Heart left ventricle (tissue), 16 donors: ENCODE results near the gene TFAP2C. TPM values are rescaled to one million over a fixed set of nuclear protein-coding genes. Genes with fewer than 3 reads are reported as not detected.

Experiments
- ATAC-seq, 4 donors: fragments of 200-7000 bp; cut with Tn5 transposase; one replicate each; pipeline ENCODE4 v1.9.1; 2020 to 2022; ENCODE audit warnings: moderate library complexity in 4 of 4, mild to moderate bottlenecking in 3 of 4, moderate number of reproducible peaks in 1 of 4
- DNase-seq, 5 donors: peaks; one replicate each; pipeline ENCODE4 v3.0.0-alpha.2; 2020
- H3K27ac ChIP-seq, 12 donors: fragments of 200-600 bp; sonication (generic) in 4 of 12; one replicate each; pipeline versions ENCODE4 v1.5.0 to v1.8.0; 2016 to 2022; ENCODE audit warnings: mild to moderate bottlenecking in 2 of 12
- H3K27me3 ChIP-seq, 9 donors: fragments of 200-600 bp; sonication (generic) in 2 of 9; one replicate each; pipeline versions ENCODE4 v1.5.1 to v1.8.0; 2016 to 2022; ENCODE audit warnings: mild to moderate bottlenecking in 3 of 9
- H3K36me3 ChIP-seq, 9 donors: fragments of 200-600 bp; sonication (generic) in 2 of 9; one replicate each; pipeline versions ENCODE4 v1.5.0 to v1.8.0; 2018 to 2022; ENCODE audit warnings: mild to moderate bottlenecking in 2 of 9
- H3K4me1 ChIP-seq, 12 donors: fragments of 200-600 bp; sonication (generic) in 4 of 12; one replicate each; pipeline versions ENCODE4 v1.5.0 to v1.8.0; 2016 to 2022; ENCODE audit warnings: mild to moderate bottlenecking in 3 of 12
- H3K4me3 ChIP-seq, 12 donors: fragments of 200-600 bp; sonication (generic) in 4 of 12; one replicate each; pipeline versions ENCODE4 v1.5.0 to v1.8.0; 2017 to 2022; ENCODE audit warnings: mild to moderate bottlenecking in 9 of 12, moderate library complexity in 4 of 12
- H3K9me3 ChIP-seq, 12 donors: fragments of 200-600 bp; sonication (generic) in 4 of 12; one replicate each; pipeline versions ENCODE4 v1.5.0 to v1.8.0; 2016 to 2022; ENCODE audit warnings: mild to moderate bottlenecking in 1 of 12
- CTCF ChIP-seq, 12 donors: fragments of 200-600 bp; sonication (generic) in 4 of 12; IDR thresholded peaks; one replicate each; pipeline versions ENCODE4 v1.5.0 to v1.8.0; 2018 to 2022; ENCODE audit warnings: antibody characterized with exemption in 12 of 12, mild to moderate bottlenecking in 5 of 12
- POLR2A ChIP-seq, 2 donors: fragments of 450-650 bp; IDR thresholded peaks; one replicate each; pipeline ENCODE4 v1.6.1; 2017; ENCODE audit warnings: antibody characterized with exemption in 2 of 2, mild to moderate bottlenecking in 2 of 2, moderate library complexity in 2 of 2
- WGBS, 4 donors: extraction: QIAGEN DNeasy Blood & Tissue Kit in 2 of 4; methylation state at CpG; one replicate each; pipeline versions ENCODE4 v1.1.5 to v1.1.7; 2013 to 2018; 5-methylcytosine and 5-hydroxymethylcytosine counted together
- intact Hi-C, 10 donors: fragments of 100-400 bp; cut with DNase I; formaldehyde crosslinking; loops; one replicate each; pipeline versions ENCODE4 v1.11.1 to v1.14.2; 2022
- polyA plus RNA-seq, 2 donors: library from polyadenylated mRNA; stranded (reverse); fragments of 200-250 nt; gene quantifications; one replicate each; pipeline ENCODE4 v1.2.3, GENCODE V29; 2013
- total RNA-seq, 9 donors: library from RNA; depleted of rRNA in 2 of 9; stranded (reverse); fragments of >200 nt in 2 of 9; fragmentation: NEBNext Ultra II Directional in 3 of 9; extraction: Animal tissue kit (Norgen Biotek cat#: 25700) in 3 of 9; gene quantifications; one replicate each; pipeline versions ENCODE4 v1.1.0 to v1.2.4, GENCODE V29; 2016 to 2023
- donor health status: ischemic (EF 13 %, LVEDD 7.1; RV severe dilation, severe dysfunction).
- donor health status: healthy with polysubstance abuse.
- donor health status: DM: no; HTN: yes; CAD: no.
- donor health status: DM: no; HTN: no; CAD: no.
- donor health status: ischemic (EF 25% LVEDD 6.9; RV normal size, moderate dysfunction).
- donor health status: ischemic (EF 25% LVEDD 5.7; RV mildly dilated, moderate dysfunction).
- donor health status: healthy.
- donor health status: DM: yes; HTN: yes; CAD: no.
- donor health status: ischemic (EF 35%, LVEDD 5.7; RV mildly dilated, moderate dysfunction).
- donor health status: nonischemic (EF 11% LVEDD 7.7; RV severe dilation, severe dysfunction).
- donor health status: DM: yes; HTN: yes; CAD: no.
- donor health status: PGD.
- donor health status: ischemic (EF 29% LVEDD 5.4; RV normal size, mild dysfunction).
- donor health status: nonischemic (EF 23%, LVEDD 6.1; RV moderate dilation, normal function).

Gene TFAP2C
- total and polyA plus RNA-seq, 11 donors, result 0.09 to 1.00 (median 0.23) TPM; not detected in 5

- intact Hi-C loops, result no loop called here
- DNase-seq (no peak), ATAC-seq (no peak)
- peak overlapping the region in 1 of 12 donors; percentile 55 for H3K4me3 ChIP-seq
- peaks cover 4 to 62% (median 31%) of the 10 kb centered on the region in 12 donors for H3K4me1 ChIP-seq
- WGBS, 4 donors, result 4 to 9% (median 4%) methylated on average over 33 to 45 of the region's 45 CpGs
- no peaks in the 10 kb centered on the region for H3K36me3 ChIP-seq
- TF ChIP-seq CTCF (IDR thresholded peaks at IDR 0.05) (no peak), POLR2A (IDR thresholded peaks at IDR 0.05) (no peak)
- H3K27me3 ChIP-seq, result peaks cover 65 to 95% (median 88%) of the 10 kb centered on the region in 9 donors
- no peak overlapping the region for H3K27ac ChIP-seq
- no peaks in the 10 kb centered on the region for H3K9me3 ChIP-seq
These were observed 1.7 kb upstream of the TFAP2C start for GRCh38 chr20:56627122-56628014.

- Histone ChIP-seq H3K27me3 (peaks cover 65 to 100% (median 95%) of the 10 kb centered on the region in 9 donors), H3K4me3 (peak overlapping the region in 11 of 12 donors; percentile 24 to 60 (median 46)), H3K36me3 (no peaks in the 10 kb centered on the region), H3K9me3 (no peaks in the 10 kb centered on the region), H3K4me1 (peaks cover 4 to 62% (median 31%) of the 10 kb centered on the region in 12 donors), H3K27ac (no peak overlapping the region)
- WGBS, 4 donors, result 3 to 4% (median 3%) methylated on average over 28 to 48 of the region's 48 CpGs
- ATAC-seq (peak in 2 of 4 donors; percentile 10 to 38), DNase-seq (peak in 1 of 5 donors; percentile 35)
- TF ChIP-seq POLR2A (IDR thresholded peaks at IDR 0.05) (no peak), CTCF (IDR thresholded peaks at IDR 0.05) (no peak)
- intact Hi-C loops, result no loop called here
These were observed 862 bp upstream of the TFAP2C start for GRCh38 chr20:56628015-56628872.

GRCh38 chr20:56629464-56630085, 469 bp downstream of the TFAP2C start:
- peaks cover 4 to 62% (median 31%) of the 10 kb centered on the region in 12 donors for H3K4me1 ChIP-seq

More at GRCh38 chr20:56629464-56630085, 469 bp downstream of the TFAP2C start:
- no peak for DNase-seq
- H3K36me3 ChIP-seq, result no peaks in the 10 kb centered on the region
- peak overlapping the region; percentile 9 to 60 (median 47) for H3K4me3 ChIP-seq
- intact Hi-C loops, result no loop called here
- no peaks in the 10 kb centered on the region for H3K9me3 ChIP-seq
- peak overlapping the region in 1 of 12 donors; percentile 82 for H3K27ac ChIP-seq
- H3K27me3 ChIP-seq, result peaks cover 65 to 100% (median 96%) of the 10 kb centered on the region in 9 donors
- no peak for TF ChIP-seq CTCF (IDR thresholded peaks at IDR 0.05)
- no peak for TF ChIP-seq POLR2A (IDR thresholded peaks at IDR 0.05)
- peak in 1 of 4 donors; percentile 33 for ATAC-seq
- 2 to 3% (median 2%) methylated on average over 26 to 39 of the region's 39 CpGs for WGBS, 4 donors
